ENCODE results near the gene INTS1.
"Not testable (repeated sequence)": the region's sequence is repeated elsewhere in the genome, so short reads cannot be mapped to it uniquely, and the experiment has no call there.

The INTS1 gene

DNA sequence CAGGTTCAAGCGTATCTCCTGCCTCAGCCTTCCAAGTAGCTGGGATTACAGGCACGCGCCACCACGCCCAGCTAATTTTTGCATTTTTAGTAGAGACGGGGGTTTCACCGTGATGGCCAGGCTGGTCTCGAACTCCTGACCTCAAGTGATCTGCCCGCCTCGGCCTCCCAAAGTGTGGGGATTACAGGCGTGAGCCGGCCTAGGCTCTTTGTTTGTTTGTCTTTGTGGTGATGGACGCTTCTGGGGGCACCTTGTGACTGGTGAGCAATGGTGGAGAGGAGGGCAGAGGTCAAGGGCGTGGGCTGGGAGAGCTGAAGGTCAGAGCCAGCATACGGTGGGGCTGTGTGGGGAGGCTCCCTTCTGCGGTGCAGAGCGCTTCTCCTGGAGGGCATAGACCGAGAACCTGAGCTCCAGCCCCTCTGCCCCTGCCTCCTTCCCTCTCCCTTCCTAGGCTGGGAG is 11.3 kb upstream of the INTS1 start:
- DNase-seq; H3K4me3 ChIP-seq (ENCODE audit: insufficient read depth, low read depth, low read length, poor library complexity, severe bottlenecking): not testable (repeated sequence)

DNA sequence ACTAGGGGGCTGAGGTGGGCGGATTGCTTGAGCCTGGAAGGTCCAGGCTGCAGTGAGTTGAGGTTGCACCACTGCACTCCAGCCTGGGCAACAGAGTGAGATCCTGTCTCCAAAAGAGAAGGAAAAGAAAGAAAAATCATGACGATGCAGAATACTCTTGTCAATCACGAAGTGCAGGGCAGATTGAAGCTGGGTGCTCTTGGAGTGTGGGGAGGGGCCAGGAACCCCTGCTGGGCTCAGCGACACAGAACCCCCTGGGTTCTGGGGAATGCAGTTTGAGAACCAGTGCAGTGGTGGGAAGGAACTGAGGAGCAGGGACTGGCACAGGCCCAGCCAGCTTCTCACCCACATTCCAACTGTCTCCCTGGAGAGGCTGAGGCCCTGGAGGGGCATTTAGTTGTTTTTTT is 10.8 kb upstream of the INTS1 start:
- H3K9me3 ChIP-seq (ENCODE audit: control insufficient read depth, low read length), result no peaks in the 10 kb centered on the region
- H3K4me3 ChIP-seq (ENCODE audit: insufficient read depth, low read depth, low read length, poor library complexity, severe bottlenecking), result no peak overlapping the region
- no peaks in the 10 kb centered on the region for H3K27me3 ChIP-seq (replicated peaks; ENCODE audit: control insufficient read depth, insufficient read depth, low read length, poor library complexity, severe bottlenecking)
- H3K4me1 ChIP-seq (ENCODE audit: control insufficient read depth, insufficient read depth, low read length, poor library complexity, severe bottlenecking), result peaks cover 11% of the 10 kb centered on the region
- no peaks in the 10 kb centered on the region for H3K36me3 ChIP-seq (ENCODE audit: control insufficient read depth, insufficient read depth, low read length)
- no peak for DNase-seq
- no peak overlapping the region for H3K27ac ChIP-seq (ENCODE audit: insufficient read depth, low read length, poor library complexity, severe bottlenecking)

More for the DNA sequence above, 11.3 kb upstream of the INTS1 start:
- not testable (repeated sequence) for H3K27me3 ChIP-seq (replicated peaks; ENCODE audit: control insufficient read depth, insufficient read depth, low read length, poor library complexity, severe bottlenecking); H3K27ac ChIP-seq (ENCODE audit: insufficient read depth, low read length, poor library complexity, severe bottlenecking); H3K36me3 ChIP-seq (ENCODE audit: control insufficient read depth, insufficient read depth, low read length); H3K9me3 ChIP-seq (ENCODE audit: control insufficient read depth, low read length)
- peaks cover 11% of the 10 kb centered on the region for H3K4me1 ChIP-seq (ENCODE audit: control insufficient read depth, insufficient read depth, low read length, poor library complexity, severe bottlenecking)

DNA sequence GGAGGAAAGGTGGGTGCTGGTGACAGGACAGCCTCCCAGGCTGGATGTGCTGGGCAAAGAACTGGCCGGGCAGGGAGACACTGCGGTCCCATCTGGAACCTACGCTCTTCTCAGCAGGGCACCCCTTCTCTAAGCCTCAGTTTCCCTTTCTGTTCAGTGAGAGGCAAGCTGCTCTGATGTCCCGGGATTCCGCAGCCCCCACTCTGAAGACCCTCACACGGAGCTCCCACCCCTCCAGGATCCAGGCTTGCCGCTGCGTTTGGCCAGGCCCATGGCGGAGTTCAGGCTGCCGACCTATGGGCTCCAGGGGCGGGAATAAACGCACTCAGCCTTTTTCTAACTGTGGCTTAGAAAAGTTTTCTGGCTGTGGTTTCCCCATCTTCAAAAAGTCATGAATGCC is 10.2 kb upstream of the INTS1 start:
- Histone ChIP-seq H3K4me3 (ENCODE audit: insufficient read depth, low read depth, low read length, poor library complexity, severe bottlenecking) (no peak overlapping the region), H3K36me3 (ENCODE audit: control insufficient read depth, insufficient read depth, low read length) (no peaks in the 10 kb centered on the region), H3K27me3 (replicated peaks; ENCODE audit: control insufficient read depth, insufficient read depth, low read length, poor library complexity, severe bottlenecking) (no peaks in the 10 kb centered on the region), H3K9me3 (ENCODE audit: control insufficient read depth, low read length) (no peaks in the 10 kb centered on the region), H3K4me1 (ENCODE audit: control insufficient read depth, insufficient read depth, low read length, poor library complexity, severe bottlenecking) (peaks cover 11% of the 10 kb centered on the region), H3K27ac (ENCODE audit: insufficient read depth, low read length, poor library complexity, severe bottlenecking) (no peak overlapping the region)
- no peak for DNase-seq

- Histone ChIP-seq H3K36me3 (ENCODE audit: control insufficient read depth, insufficient read depth, low read length) (no peaks in the 10 kb centered on the region), H3K27me3 (replicated peaks; ENCODE audit: control insufficient read depth, insufficient read depth, low read length, poor library complexity, severe bottlenecking) (no peaks in the 10 kb centered on the region), H3K4me1 (ENCODE audit: control insufficient read depth, insufficient read depth, low read length, poor library complexity, severe bottlenecking) (peaks cover 11% of the 10 kb centered on the region), H3K9me3 (ENCODE audit: control insufficient read depth, low read length) (no peaks in the 10 kb centered on the region), H3K27ac (ENCODE audit: insufficient read depth, low read length, poor library complexity, severe bottlenecking) (no peak overlapping the region), H3K4me3 (ENCODE audit: insufficient read depth, low read depth, low read length, poor library complexity, severe bottlenecking) (no peak overlapping the region)
- no peak for DNase-seq
Measured at GRCh38 chr7:1513657-1514095, 9.5 kb upstream of the INTS1 start.

DNA sequence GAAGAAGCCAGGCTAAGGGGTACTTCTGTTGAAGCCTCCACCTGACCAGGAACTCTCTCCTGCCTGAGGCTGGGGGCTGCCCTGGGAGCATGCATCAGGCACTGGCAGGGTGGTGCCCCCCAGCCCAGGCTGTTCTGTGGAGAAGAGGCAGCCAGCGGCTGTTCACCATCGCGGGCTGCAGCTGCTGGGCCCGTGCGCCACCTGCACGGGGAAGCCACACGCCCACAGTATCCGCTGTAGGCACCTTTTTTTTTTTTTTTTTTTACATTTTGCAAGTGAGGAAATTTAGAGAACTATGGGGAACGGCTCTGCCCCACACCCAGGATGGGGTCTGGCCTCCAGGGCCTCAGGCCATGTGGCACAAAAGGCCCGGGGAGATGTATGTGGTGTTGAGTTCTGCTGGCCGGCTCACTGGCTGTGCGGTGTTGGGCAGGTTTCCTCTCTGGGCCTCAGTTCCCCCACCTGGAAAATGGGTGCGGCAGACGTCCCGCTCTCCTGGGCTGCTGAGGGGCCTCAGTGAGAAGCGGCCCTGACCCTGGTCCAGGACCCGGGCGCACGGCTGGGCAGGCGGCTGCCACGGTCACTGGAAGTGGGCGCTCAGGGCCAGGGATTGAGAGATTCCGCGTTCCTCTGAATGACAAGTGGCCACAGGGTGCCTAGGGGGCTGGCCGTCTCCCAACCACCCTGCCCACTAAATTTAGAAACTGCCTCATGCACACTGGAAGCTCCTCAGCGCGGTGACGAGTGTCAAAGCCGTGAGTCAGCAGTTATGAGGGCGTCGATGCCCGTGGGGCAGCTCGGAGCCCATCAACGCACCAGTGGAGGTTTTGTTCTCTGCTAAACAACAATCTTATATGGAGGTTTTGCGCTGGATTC is 8.8 kb upstream of the INTS1 start:
- H3K4me1 ChIP-seq (ENCODE audit: control insufficient read depth, insufficient read depth, low read length, poor library complexity, severe bottlenecking), result peaks cover 11% of the 10 kb centered on the region
- H3K36me3 ChIP-seq (ENCODE audit: control insufficient read depth, insufficient read depth, low read length), result no peaks in the 10 kb centered on the region
- H3K27ac ChIP-seq (ENCODE audit: insufficient read depth, low read length, poor library complexity, severe bottlenecking), result no peak overlapping the region
- H3K9me3 ChIP-seq (ENCODE audit: control insufficient read depth, low read length), result no peaks in the 10 kb centered on the region
- no peak overlapping the region for H3K4me3 ChIP-seq (ENCODE audit: insufficient read depth, low read depth, low read length, poor library complexity, severe bottlenecking)
- peak in 1 of 3 donors; percentile 22 for DNase-seq
- H3K27me3 ChIP-seq (replicated peaks; ENCODE audit: control insufficient read depth, insufficient read depth, low read length, poor library complexity, severe bottlenecking), result no peaks in the 10 kb centered on the region

DNA sequence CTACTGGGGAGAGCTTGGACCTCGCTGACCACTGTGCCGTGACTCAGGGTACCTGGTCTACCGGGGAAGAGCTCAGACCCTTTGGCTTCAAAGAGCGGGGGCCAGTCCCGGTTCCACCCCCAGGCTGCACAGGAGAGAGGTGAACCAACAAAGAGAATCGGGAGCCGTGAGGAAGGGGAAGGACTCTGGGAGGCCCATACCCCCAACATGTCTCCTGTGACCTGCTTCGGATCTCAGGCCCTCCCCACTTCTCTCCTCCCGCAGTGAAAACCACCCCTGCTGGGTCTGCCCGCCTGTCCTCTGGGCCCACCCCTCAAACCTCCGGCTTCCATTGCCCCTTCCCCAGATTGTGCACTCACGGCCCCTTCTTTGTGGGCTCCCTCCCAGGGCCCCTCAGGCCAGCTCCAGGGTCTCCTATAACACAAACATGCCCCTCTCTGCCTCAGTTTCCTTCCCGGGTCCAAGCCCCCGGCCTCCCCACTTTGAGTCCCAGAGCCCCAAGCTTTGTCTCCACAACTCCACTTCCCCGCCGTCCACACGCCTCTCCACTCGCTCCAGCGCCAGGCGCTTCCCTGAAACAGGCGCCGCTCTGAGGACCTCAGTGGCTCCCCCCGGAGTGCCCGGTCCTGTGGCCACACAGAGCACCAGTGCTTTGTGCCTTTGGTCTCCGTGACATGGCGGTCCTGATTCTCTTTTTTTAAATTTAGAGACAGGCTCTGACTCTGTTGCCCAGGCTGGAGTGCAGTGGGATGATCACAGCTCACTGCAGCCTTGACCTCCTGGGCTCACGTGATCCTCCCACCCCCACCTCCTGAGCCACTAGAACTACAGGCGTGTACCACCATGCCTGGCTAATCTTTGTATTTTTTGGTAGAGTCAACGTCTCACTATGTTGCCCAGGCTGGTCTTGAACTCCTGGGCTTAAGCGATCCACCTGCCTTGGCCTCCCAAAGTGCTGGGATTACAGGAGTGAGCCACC is 7.5 kb upstream of the INTS1 start:
- Histone ChIP-seq H3K27me3 (replicated peaks; ENCODE audit: control insufficient read depth, insufficient read depth, low read length, poor library complexity, severe bottlenecking) (no peaks in the 10 kb centered on the region), H3K27ac (ENCODE audit: insufficient read depth, low read length, poor library complexity, severe bottlenecking) (peak overlapping the region; percentile 13), H3K4me3 (ENCODE audit: insufficient read depth, low read depth, low read length, poor library complexity, severe bottlenecking) (no peak overlapping the region), H3K4me1 (ENCODE audit: control insufficient read depth, insufficient read depth, low read length, poor library complexity, severe bottlenecking) (peaks cover 14% of the 10 kb centered on the region), H3K9me3 (ENCODE audit: control insufficient read depth, low read length) (no peaks in the 10 kb centered on the region), H3K36me3 (ENCODE audit: control insufficient read depth, insufficient read depth, low read length) (no peaks in the 10 kb centered on the region)
- DNase-seq, result no peak

DNA sequence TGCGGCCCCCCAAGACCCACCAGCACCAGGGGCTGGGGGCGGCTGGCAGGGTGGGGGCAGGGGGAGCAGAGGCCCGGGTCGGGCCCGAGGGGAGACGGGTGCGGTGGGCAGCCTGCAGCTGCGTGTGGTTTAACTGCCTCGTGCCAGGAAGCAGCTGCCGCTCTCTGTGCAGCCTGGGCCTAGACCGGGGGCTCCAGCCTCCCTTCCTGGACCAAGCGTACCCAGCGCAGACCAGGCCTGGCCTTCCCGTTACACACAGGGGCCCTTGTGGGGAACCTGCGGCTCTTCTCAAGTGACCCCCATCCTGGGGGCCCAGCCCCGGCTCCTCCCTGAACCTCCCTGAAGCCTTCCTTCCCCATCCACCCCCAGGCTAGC is 6.6 kb upstream of the INTS1 start:
- Histone ChIP-seq H3K27ac (ENCODE audit: insufficient read depth, low read length, poor library complexity, severe bottlenecking) (no peak overlapping the region), H3K4me3 (ENCODE audit: insufficient read depth, low read depth, low read length, poor library complexity, severe bottlenecking) (no peak overlapping the region), H3K27me3 (replicated peaks; ENCODE audit: control insufficient read depth, insufficient read depth, low read length, poor library complexity, severe bottlenecking) (no peaks in the 10 kb centered on the region), H3K4me1 (ENCODE audit: control insufficient read depth, insufficient read depth, low read length, poor library complexity, severe bottlenecking) (peaks cover 16% of the 10 kb centered on the region), H3K9me3 (ENCODE audit: control insufficient read depth, low read length) (no peaks in the 10 kb centered on the region), H3K36me3 (ENCODE audit: control insufficient read depth, insufficient read depth, low read length) (no peaks in the 10 kb centered on the region)
- DNase-seq, result no peak

DNA sequence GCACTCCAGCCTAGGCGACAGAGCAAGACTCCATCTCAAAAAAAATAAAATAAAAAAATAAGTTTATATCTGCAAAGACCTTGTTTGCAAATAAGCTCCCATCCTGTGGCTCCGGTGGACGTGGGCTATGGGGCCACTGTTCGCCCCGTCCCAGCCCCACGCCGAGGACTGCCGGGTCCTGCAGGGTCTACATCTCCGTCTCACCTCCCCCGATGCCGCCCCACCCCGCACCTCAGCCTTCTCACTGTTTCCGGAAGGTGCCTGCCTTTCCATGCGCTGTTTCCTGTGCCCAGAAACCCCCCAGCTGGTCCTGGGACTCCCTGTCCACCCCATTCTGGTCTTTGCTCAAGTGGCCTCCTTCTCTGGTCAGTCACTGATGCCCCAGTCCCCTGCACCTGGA is 5.0 kb upstream of the INTS1 start:
- Histone ChIP-seq H3K27ac (ENCODE audit: insufficient read depth, low read length, poor library complexity, severe bottlenecking) (no peak overlapping the region), H3K27me3 (replicated peaks; ENCODE audit: control insufficient read depth, insufficient read depth, low read length, poor library complexity, severe bottlenecking) (no peaks in the 10 kb centered on the region), H3K9me3 (ENCODE audit: control insufficient read depth, low read length) (no peaks in the 10 kb centered on the region), H3K4me1 (ENCODE audit: control insufficient read depth, insufficient read depth, low read length, poor library complexity, severe bottlenecking) (peaks cover 16% of the 10 kb centered on the region), H3K36me3 (ENCODE audit: control insufficient read depth, insufficient read depth, low read length) (no peaks in the 10 kb centered on the region), H3K4me3 (ENCODE audit: insufficient read depth, low read depth, low read length, poor library complexity, severe bottlenecking) (no peak overlapping the region)
- DNase-seq, result no peak

DNA sequence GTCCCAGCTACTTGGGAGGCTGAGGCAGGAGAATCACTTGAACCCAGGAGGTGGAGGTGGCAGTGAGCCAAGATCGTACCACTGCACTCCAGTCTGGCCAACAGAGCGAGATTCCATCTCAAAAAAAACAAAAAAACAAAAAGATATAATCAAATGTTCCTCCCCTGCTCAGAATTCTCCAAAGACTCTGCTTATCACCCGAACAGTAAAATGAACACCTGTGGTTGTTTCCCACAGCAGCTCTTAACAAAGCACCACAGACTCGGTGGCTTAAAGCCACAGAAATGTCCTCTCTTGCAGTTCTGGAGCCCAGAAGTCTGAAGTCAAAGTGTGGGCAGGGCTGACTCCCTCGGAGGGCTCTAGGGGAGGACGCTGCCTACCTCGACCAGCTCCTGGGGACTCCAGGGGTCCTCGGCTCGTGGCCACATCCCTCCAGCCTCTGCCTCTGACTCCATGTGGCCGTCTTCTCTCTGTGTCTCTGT is 4.1 kb upstream of the INTS1 start:
- Histone ChIP-seq H3K36me3 (ENCODE audit: control insufficient read depth, insufficient read depth, low read length) (no peaks in the 10 kb centered on the region), H3K9me3 (ENCODE audit: control insufficient read depth, low read length) (no peaks in the 10 kb centered on the region), H3K27me3 (replicated peaks; ENCODE audit: control insufficient read depth, insufficient read depth, low read length, poor library complexity, severe bottlenecking) (no peaks in the 10 kb centered on the region), H3K27ac (ENCODE audit: insufficient read depth, low read length, poor library complexity, severe bottlenecking) (no peak overlapping the region), H3K4me1 (ENCODE audit: control insufficient read depth, insufficient read depth, low read length, poor library complexity, severe bottlenecking) (peaks cover 17% of the 10 kb centered on the region), H3K4me3 (ENCODE audit: insufficient read depth, low read depth, low read length, poor library complexity, severe bottlenecking) (no peak overlapping the region)
- no peak for DNase-seq
